NB4 (cell line): Measurements from ENCODE around the gene NKG7.

Experiments used
- MYC ChIP-seq: IDR thresholded peaks from 2 replicates; pipeline ENCODE4 v1.6.1; 2011; ENCODE audit warnings: low read depth, low read length
- POLR2A ChIP-seq: IDR thresholded peaks from 2 replicates; pipeline ENCODE4 v1.6.1; 2011; ENCODE audit warnings: mild to moderate bottlenecking; ENCODE audit not compliant: insufficient read length; ENCODE audit errors: extremely low read depth
- TF ChIP-seq, protein P1 (sequence below): IDR thresholded peaks from one replicate; pipeline ENCODE4 v1.5.1; 2012; ENCODE audit warnings: low read depth, low read length
- TF ChIP-seq, protein P2 (sequence below): IDR thresholded peaks from 2 replicates; pipeline ENCODE4 v1.6.1; 2011; ENCODE audit warnings: low read depth, low read length

DNA sequence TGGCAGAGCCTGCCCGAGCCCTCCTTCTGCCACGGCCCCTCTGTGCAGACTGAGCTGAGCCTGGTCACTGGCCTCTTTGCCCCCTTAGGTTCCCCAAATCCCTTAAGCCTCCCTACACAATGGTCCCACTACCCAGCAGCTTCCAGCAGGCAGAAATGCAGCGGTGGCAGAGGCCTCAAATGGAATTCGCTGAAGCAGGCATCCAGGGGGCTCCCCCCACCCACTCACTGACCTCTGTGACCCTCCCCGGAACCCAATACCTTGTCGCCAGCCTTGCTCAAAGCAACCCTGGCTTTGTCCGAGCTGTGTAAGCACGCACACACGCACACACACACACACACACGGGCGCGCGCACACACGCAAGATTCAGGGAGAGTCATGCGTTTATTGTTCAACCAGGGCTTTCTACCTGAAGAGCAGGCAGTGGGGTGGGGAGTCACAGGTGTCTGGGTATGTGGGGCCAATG lies 15.5 kb upstream of the NKG7 start, which contains the start of gene LIM2:
- TF ChIP-seq, protein P1, sequence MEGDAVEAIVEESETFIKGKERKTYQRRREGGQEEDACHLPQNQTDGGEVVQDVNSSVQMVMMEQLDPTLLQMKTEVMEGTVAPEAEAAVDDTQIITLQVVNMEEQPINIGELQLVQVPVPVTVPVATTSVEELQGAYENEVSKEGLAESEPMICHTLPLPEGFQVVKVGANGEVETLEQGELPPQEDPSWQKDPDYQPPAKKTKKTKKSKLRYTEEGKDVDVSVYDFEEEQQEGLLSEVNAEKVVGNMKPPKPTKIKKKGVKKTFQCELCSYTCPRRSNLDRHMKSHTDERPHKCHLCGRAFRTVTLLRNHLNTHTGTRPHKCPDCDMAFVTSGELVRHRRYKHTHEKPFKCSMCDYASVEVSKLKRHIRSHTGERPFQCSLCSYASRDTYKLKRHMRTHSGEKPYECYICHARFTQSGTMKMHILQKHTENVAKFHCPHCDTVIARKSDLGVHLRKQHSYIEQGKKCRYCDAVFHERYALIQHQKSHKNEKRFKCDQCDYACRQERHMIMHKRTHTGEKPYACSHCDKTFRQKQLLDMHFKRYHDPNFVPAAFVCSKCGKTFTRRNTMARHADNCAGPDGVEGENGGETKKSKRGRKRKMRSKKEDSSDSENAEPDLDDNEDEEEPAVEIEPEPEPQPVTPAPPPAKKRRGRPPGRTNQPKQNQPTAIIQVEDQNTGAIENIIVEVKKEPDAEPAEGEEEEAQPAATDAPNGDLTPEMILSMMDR = no peak
- no peak for TF ChIP-seq POLR2A
- TF ChIP-seq, protein P2, sequence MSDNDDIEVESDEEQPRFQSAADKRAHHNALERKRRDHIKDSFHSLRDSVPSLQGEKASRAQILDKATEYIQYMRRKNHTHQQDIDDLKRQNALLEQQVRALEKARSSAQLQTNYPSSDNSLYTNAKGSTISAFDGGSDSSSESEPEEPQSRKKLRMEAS = no peak
- TF ChIP-seq MYC = no peak
